ENCODE data around the gene NUCB1.
"Not testable (repeated sequence)": the region's sequence is repeated elsewhere in the genome, so short reads cannot be mapped to it uniquely, and the experiment has no call there.

Gene NUCB1

DNA sequence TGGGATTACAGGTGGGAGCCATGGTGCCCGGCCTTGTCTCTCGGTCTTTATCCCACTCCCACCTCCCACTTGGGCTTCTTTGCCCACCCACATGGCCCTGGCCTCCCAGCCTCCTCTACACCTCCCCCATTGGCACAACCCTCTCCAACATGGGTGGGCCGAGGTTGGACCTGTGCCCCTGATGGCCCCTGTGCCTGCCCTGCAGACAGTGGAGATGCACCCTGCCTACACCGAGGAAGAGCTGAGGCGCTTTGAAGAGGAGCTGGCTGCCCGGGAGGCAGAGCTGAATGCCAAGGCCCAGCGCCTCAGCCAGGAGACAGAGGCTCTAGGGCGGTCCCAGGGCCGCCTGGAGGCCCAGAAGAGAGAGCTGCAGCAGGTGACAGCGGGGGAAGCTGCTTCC lies 20.8 kb downstream of the NUCB1 start:
- Histone ChIP-seq H3K4me1 (no peaks in the 10 kb centered on the region), H3K36me3 (ENCODE audit: control insufficient read depth, insufficient read depth, low read length) (no peaks in the 10 kb centered on the region), H3K27me3 (ENCODE audit: control insufficient read depth, insufficient read depth, low read length) (no peaks in the 10 kb centered on the region)

DNA sequence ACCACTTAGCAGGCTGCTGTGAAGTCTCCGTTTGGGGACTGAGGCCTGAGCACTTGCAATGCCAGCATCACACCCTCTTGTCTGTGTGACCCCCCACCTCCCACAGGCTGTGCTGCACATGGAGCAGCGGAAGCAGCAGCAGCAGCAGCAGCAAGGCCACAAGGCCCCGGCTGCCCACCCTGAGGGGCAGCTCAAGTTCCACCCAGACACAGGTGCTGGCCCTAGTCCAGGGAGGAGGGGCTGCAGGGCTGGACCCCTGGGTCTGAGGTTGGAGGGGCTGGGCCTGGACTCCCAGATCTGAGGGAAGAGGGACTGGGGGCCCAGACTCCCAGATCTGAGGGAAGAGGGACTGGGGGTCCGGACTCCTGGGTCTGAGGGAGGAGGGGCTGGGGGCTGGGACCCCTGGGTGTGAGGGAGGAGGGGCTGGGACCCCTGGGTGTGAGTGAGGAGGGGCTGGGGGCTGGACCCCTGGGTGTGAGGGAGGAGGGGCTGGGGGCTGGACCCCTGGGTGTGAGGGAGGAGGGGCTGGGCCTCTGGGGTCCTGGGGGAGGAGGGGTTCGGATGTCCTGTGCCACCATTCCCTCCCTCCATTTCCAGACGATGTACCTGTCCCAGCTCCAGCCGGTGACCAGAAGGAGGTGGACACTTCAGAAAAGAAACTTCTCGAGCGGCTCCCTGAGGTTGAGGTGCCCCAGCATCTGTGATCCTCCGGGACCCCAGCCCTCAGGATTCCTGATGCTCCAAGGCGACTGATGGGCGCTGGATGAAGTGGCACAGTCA lies 21.8 kb downstream of the NUCB1 start:
- Histone ChIP-seq H3K79me2 (no peaks in the 10 kb centered on the region), H3K27ac (no peak overlapping the region), H3K4me2 (ENCODE audit: low read length) (no peak overlapping the region), H3K9ac (no peak overlapping the region), H3K4me1 (no peaks in the 10 kb centered on the region), H3K4me3 (ENCODE audit: low read depth, low read length) (no peak overlapping the region), H3K9me3 (ENCODE audit: control insufficient read depth, low read length) (no peaks in the 10 kb centered on the region), H3K36me3 (ENCODE audit: control insufficient read depth, insufficient read depth, low read length) (no peaks in the 10 kb centered on the region), H3K27me3 (ENCODE audit: control insufficient read depth, insufficient read depth, low read length) (no peaks in the 10 kb centered on the region), H2AFZ (no peak overlapping the region)
- TF ChIP-seq, protein P1, sequence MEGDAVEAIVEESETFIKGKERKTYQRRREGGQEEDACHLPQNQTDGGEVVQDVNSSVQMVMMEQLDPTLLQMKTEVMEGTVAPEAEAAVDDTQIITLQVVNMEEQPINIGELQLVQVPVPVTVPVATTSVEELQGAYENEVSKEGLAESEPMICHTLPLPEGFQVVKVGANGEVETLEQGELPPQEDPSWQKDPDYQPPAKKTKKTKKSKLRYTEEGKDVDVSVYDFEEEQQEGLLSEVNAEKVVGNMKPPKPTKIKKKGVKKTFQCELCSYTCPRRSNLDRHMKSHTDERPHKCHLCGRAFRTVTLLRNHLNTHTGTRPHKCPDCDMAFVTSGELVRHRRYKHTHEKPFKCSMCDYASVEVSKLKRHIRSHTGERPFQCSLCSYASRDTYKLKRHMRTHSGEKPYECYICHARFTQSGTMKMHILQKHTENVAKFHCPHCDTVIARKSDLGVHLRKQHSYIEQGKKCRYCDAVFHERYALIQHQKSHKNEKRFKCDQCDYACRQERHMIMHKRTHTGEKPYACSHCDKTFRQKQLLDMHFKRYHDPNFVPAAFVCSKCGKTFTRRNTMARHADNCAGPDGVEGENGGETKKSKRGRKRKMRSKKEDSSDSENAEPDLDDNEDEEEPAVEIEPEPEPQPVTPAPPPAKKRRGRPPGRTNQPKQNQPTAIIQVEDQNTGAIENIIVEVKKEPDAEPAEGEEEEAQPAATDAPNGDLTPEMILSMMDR (IDR thresholded peaks at IDR 0.05): no peak

More for the DNA sequence above, 20.8 kb downstream of the NUCB1 start:
- Histone ChIP-seq H3K9me3 (ENCODE audit: control insufficient read depth, low read length) (no peaks in the 10 kb centered on the region), H2AFZ (no peak overlapping the region), H3K9ac (no peak overlapping the region), H3K79me2 (no peaks in the 10 kb centered on the region), H3K4me2 (ENCODE audit: low read length) (no peak overlapping the region), H3K4me3 (ENCODE audit: low read depth, low read length) (no peak overlapping the region), H3K27ac (no peak overlapping the region)
- TF ChIP-seq, protein P1 (IDR thresholded peaks at IDR 0.05): no peak

DNA sequence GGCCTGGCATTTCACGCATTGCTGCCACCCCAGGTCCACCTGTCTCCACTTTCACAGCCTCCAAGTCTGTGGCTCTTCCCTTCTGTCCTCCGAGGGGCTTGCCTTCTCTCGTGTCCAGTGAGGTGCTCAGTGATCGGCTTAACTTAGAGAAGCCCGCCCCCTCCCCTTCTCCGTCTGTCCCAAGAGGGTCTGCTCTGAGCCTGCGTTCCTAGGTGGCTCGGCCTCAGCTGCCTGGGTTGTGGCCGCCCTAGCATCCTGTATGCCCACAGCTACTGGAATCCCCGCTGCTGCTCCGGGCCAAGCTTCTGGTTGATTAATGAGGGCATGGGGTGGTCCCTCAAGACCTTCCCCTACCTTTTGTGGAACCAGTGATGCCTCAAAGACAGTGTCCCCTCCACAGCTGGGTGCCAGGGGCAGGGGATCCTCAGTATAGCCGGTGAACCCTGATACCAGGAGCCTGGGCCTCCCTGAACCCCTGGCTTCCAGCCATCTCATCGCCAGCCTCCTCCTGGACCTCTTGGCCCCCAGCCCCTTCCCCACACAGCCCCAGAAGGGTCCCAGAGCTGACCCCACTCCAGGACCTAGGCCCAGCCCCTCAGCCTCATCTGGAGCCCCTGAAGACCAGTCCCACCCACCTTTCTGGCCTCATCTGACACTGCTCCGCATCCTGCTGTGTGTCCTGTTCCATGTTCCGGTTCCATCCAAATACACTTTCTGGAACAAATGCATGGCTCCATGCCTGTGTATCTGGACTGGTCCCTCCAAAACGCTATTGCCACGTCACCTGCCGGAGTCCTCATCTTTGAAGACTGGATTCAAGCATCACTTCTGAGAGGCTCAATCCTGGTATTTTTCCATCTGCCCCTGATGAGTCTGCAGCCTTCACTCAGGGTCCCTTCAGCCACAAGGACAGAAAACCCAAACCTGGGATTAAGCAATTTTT lies 22.7 kb downstream of the NUCB1 start:
- no peaks in the 10 kb centered on the region for H3K79me2 ChIP-seq
- no peak overlapping the region for H2AFZ ChIP-seq
- no peaks in the 10 kb centered on the region for H3K4me1 ChIP-seq
- no peaks in the 10 kb centered on the region for H3K36me3 ChIP-seq (ENCODE audit: control insufficient read depth, insufficient read depth, low read length)
- no peaks in the 10 kb centered on the region for H3K9me3 ChIP-seq (ENCODE audit: control insufficient read depth, low read length)
- H3K27ac ChIP-seq: no peak overlapping the region
- no peak overlapping the region for H3K4me2 ChIP-seq (ENCODE audit: low read length)
- no peaks in the 10 kb centered on the region for H3K27me3 ChIP-seq (ENCODE audit: control insufficient read depth, insufficient read depth, low read length)
- TF ChIP-seq, protein P1 (IDR thresholded peaks at IDR 0.05): no peak
- no peak overlapping the region for H3K4me3 ChIP-seq (ENCODE audit: low read depth, low read length)
- no peak overlapping the region for H3K9ac ChIP-seq

DNA sequence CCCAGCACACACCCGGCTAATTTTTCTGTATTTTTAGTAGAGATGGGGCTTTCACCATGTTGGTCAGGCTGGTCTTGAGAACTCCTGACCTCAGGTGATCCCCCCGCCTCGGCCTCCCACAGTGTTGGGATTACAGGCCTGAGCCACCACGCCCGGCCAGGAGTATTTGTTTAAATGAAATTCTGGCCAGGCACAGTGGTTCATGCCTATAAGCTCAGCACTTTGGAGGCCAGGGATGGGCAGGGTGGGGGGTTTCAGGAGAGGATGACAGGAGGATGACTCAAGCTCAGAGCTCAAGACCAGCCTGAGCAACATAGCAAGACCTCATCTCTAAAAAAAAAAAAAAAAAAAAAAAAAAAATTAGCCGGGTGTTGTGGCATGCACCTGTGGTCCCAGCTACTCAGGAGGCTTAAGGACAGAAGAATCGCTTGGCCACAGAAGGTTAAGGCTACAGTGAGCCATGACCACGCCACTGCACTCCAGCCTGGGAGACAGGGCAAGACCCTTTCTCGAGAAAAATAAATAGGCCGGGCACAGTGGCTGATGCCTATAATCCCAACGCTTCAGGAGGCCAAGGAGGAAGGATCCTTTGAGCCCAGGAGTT lies 25.2 kb downstream of the NUCB1 start:
- Histone ChIP-seq H3K27ac (no peak overlapping the region), H3K9me3 (ENCODE audit: control insufficient read depth, low read length) (no peaks in the 10 kb centered on the region), H3K4me1 (no peaks in the 10 kb centered on the region), H3K9ac (no peak overlapping the region), H3K4me2 (ENCODE audit: low read length) (no peak overlapping the region), H3K36me3 (ENCODE audit: control insufficient read depth, insufficient read depth, low read length) (no peaks in the 10 kb centered on the region), H3K4me3 (ENCODE audit: low read depth, low read length) (no peak overlapping the region), H3K79me2 (no peaks in the 10 kb centered on the region), H3K27me3 (ENCODE audit: control insufficient read depth, insufficient read depth, low read length) (no peaks in the 10 kb centered on the region), H2AFZ (no peak overlapping the region)
- TF ChIP-seq, protein P1 (IDR thresholded peaks at IDR 0.05): no peak

DNA sequence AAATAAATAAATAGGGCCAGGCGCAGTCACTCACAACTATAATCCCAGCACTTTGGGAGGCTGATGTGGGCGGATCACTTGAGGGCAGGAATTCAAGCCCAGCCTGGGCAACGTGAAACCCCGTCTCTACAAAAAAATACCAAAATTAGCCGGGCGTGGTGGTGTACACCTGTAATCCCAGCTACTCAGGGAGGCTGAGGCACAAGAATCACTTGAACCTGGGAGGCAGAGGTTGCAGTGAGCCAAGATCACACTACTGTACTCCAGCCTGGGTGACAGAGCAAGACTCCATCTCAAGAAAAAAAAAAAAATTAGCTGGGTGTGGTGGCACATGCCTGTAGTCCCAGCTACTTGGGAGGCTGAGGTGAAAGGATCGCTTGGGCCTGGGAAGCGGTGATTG lies 25.8 kb downstream of the NUCB1 start:
- H3K9ac ChIP-seq; H3K9me3 ChIP-seq (ENCODE audit: control insufficient read depth, low read length); H3K4me1 ChIP-seq; H3K4me3 ChIP-seq (ENCODE audit: low read depth, low read length); H3K36me3 ChIP-seq (ENCODE audit: control insufficient read depth, insufficient read depth, low read length); H3K27ac ChIP-seq; H3K79me2 ChIP-seq; H3K27me3 ChIP-seq (ENCODE audit: control insufficient read depth, insufficient read depth, low read length); H2AFZ ChIP-seq; H3K4me2 ChIP-seq (ENCODE audit: low read length): not testable (repeated sequence)
